ENCODE results near the gene HABP2.

Gene HABP2

GRCh38 chr10:113527211-113527906, 25.5 kb upstream of the HABP2 start:
- no peak for DNase-seq

- no peak for DNase-seq
Measured at GRCh38 chr10:113528876-113529275, 24.0 kb upstream of the HABP2 start.

- no peak for DNase-seq
Measured at GRCh38 chr10:113529575-113529974, 23.3 kb upstream of the HABP2 start.

GRCh38 chr10:113530476-113530875, 22.4 kb upstream of the HABP2 start:
- DNase-seq, result no peak

GRCh38 chr10:113532724-113533123, 20.1 kb upstream of the HABP2 start:
- no peak for DNase-seq

- no peak for DNase-seq
Measured at GRCh38 chr10:113533801-113534200, 19.1 kb upstream of the HABP2 start.

GRCh38 chr10:113534423-113534822, 18.4 kb upstream of the HABP2 start:
- no peak for DNase-seq

- DNase-seq, result no peak
Measured at GRCh38 chr10:113537672-113538071, 15.2 kb upstream of the HABP2 start.

GRCh38 chr10:113538151-113538550, 14.7 kb upstream of the HABP2 start:
- no peak for DNase-seq

- no peak for DNase-seq
Measured at GRCh38 chr10:113539789-113540188, 13.1 kb upstream of the HABP2 start.

GRCh38 chr10:113540845-113541548, 11.9 kb upstream of the HABP2 start:
- peak; percentile 41 for DNase-seq

- no peak for DNase-seq
Measured at GRCh38 chr10:113541549-113541927, 11.3 kb upstream of the HABP2 start.

- no peak for DNase-seq
Measured at GRCh38 chr10:113543107-113543955, 9.5 kb upstream of the HABP2 start.

GRCh38 chr10:113544392-113544791, 8.5 kb upstream of the HABP2 start:
- no peak for DNase-seq

GRCh38 chr10:113547426-113547825, 5.4 kb upstream of the HABP2 start:
- DNase-seq, result no peak

- no peak for DNase-seq
Measured at GRCh38 chr10:113549856-113550255, 3.0 kb upstream of the HABP2 start.

GRCh38 chr10:113550365-113550764, 2.5 kb upstream of the HABP2 start:
- peak; percentile 69 for DNase-seq

- DNase-seq, result no peak
Measured at GRCh38 chr10:113552014-113552413, 839 bp upstream of the HABP2 start.

- no peak for DNase-seq
Measured at GRCh38 chr10:113553149-113553548, 296 bp downstream of the HABP2 start.

- DNase-seq, result no peak
Measured at GRCh38 chr10:113554214-113554613, 1.4 kb downstream of the HABP2 start.

GRCh38 chr10:113555245-113555644, 2.4 kb downstream of the HABP2 start:
- DNase-seq, result no peak

- no peak for DNase-seq
Measured at GRCh38 chr10:113555751-113556150, 2.9 kb downstream of the HABP2 start.

- no peak for DNase-seq
Measured at GRCh38 chr10:113557424-113557862, 4.6 kb downstream of the HABP2 start.

- no peak for DNase-seq
Measured at GRCh38 chr10:113557903-113558321, 5.1 kb downstream of the HABP2 start.
